H9 (cell line): Measurements from ENCODE around the gene ARPC5L. TPM values are rescaled to one million over a fixed set of nuclear protein-coding genes. Genes with fewer than 3 reads are reported as not detected.

ENCODE experiments used
- DNase-seq: peaks from one replicate; pipeline ENCODE4 v3.0.0-alpha.2; 2017
- H2AFZ ChIP-seq: one replicate; pipeline ENCODE4 v1.6.1; 2013; ENCODE audit warnings: mild to moderate bottlenecking, low read length, control low read depth, moderate library complexity
- H2AK5ac ChIP-seq: 2 replicates; pipeline ENCODE4 v1.6.1; 2013; ENCODE audit warnings: low read length, control low read depth, mixed read lengths; ENCODE audit not compliant: insufficient read length
- H2BK120ac ChIP-seq: one replicate; pipeline ENCODE4 v1.6.1; 2013; ENCODE audit warnings: low read depth, mild to moderate bottlenecking, low read length, control low read depth, inconsistent platforms; ENCODE audit not compliant: poor library complexity, severe bottlenecking
- H2BK12ac ChIP-seq: 2 replicates; pipeline ENCODE4 v1.6.1; 2013; ENCODE audit warnings: low read length, control low read depth, mixed read lengths, low read depth; ENCODE audit not compliant: insufficient read length
- H2BK15ac ChIP-seq: 2 replicates; pipeline ENCODE4 v1.6.1; 2013; ENCODE audit warnings: low read depth, low read length, control low read depth
- H2BK20ac ChIP-seq: one replicate; pipeline ENCODE4 v1.6.1; 2013; ENCODE audit warnings: low read depth, mild to moderate bottlenecking, low read length, control low read depth, inconsistent platforms; ENCODE audit not compliant: poor library complexity, severe bottlenecking
- H2BK5ac ChIP-seq: 2 replicates; pipeline ENCODE4 v1.6.1; 2013; ENCODE audit warnings: low read length, control low read depth, mixed read lengths; ENCODE audit not compliant: insufficient read length
- H3K14ac ChIP-seq: 2 replicates; pipeline ENCODE4 v1.6.1; 2013; ENCODE audit warnings: low read length, control low read depth; ENCODE audit not compliant: insufficient read depth
- H3K18ac ChIP-seq: 2 replicates; pipeline ENCODE4 v1.6.1; 2013; ENCODE audit warnings: low read depth, mild to moderate bottlenecking, mixed read lengths, low read length, control low read depth; ENCODE audit not compliant: insufficient read length
- H3K23ac ChIP-seq: 2 replicates; pipeline ENCODE4 v1.6.1; 2013; ENCODE audit warnings: low read length, control low read depth, mixed read lengths, low read depth; ENCODE audit not compliant: insufficient read length
- H3K23me2 ChIP-seq: 2 replicates; pipeline ENCODE4 v1.6.1; 2013; ENCODE audit warnings: low read depth, mild to moderate bottlenecking, mixed read lengths, low read length, control low read depth; ENCODE audit not compliant: insufficient read length, poor library complexity, severe bottlenecking
- H3K27ac ChIP-seq: 2 replicates; pipeline ENCODE4 v1.5.1; 2013; ENCODE audit warnings: low read length, control low read depth, mixed read lengths, low read depth; ENCODE audit not compliant: insufficient read length
- H3K27me3 ChIP-seq: 2 replicates; pipeline ENCODE4 v1.6.1; 2013; ENCODE audit warnings: low read length, control low read depth, inconsistent platforms; ENCODE audit not compliant: insufficient read depth
- H3K4ac ChIP-seq: 2 replicates; pipeline ENCODE4 v1.6.1; 2013; ENCODE audit warnings: low read depth, mild to moderate bottlenecking, control low read depth, inconsistent platforms, low read length, moderate library complexity
- H3K4me1 ChIP-seq: 2 replicates; pipeline ENCODE4 v1.6.1; 2013; ENCODE audit warnings: low read length, control low read depth, inconsistent platforms; ENCODE audit not compliant: insufficient read depth
- H3K4me2 ChIP-seq: 2 replicates; pipeline ENCODE4 v1.6.1; 2013; ENCODE audit warnings: low read length, control low read depth, mixed read lengths; ENCODE audit not compliant: insufficient read length, insufficient read depth
- H3K56ac ChIP-seq: 2 replicates; pipeline ENCODE4 v1.6.1; 2013; ENCODE audit warnings: low read depth, mild to moderate bottlenecking, mixed read lengths, low read length, control low read depth; ENCODE audit not compliant: insufficient read length
- H3K79me1 ChIP-seq: 2 replicates; pipeline ENCODE4 v1.6.1; 2013; ENCODE audit warnings: low read depth, mild to moderate bottlenecking, moderate library complexity, low read length, control low read depth, inconsistent platforms; ENCODE audit not compliant: insufficient read depth, poor library complexity, severe bottlenecking
- H3K79me2 ChIP-seq: 2 replicates; pipeline ENCODE4 v1.6.1; 2013; ENCODE audit warnings: low read length, control low read depth, inconsistent platforms; ENCODE audit not compliant: insufficient read depth
- H3K9ac ChIP-seq: 2 replicates; pipeline ENCODE4 v1.6.1; 2013; ENCODE audit warnings: low read length, control low read depth, mixed read lengths; ENCODE audit not compliant: insufficient read length; ENCODE audit errors: extremely low read depth
- H3K9me3 ChIP-seq: one replicate; pipeline ENCODE4 v1.6.1; 2013; ENCODE audit warnings: low read depth, low read length, inconsistent platforms; ENCODE audit not compliant: control insufficient read depth
- H3T11ph ChIP-seq: one replicate; pipeline ENCODE4 v1.6.1; 2013; ENCODE audit warnings: mild to moderate bottlenecking, low read length, control low read depth, inconsistent platforms
- H4K20me1 ChIP-seq: one replicate; pipeline ENCODE4 v1.6.1; 2013; ENCODE audit not compliant: control insufficient read depth, insufficient read length, insufficient read depth
- H4K5ac ChIP-seq: 2 replicates; pipeline ENCODE4 v1.6.1; 2013; ENCODE audit warnings: low read depth, mild to moderate bottlenecking, mixed read lengths, low read length, control low read depth; ENCODE audit not compliant: insufficient read length
- H4K8ac ChIP-seq: replicated peaks from 2 replicates; pipeline ENCODE4 v1.6.1; 2013; ENCODE audit warnings: low read length, control low read depth, mixed read lengths, low read depth; ENCODE audit not compliant: insufficient read length
- H4K91ac ChIP-seq: 2 replicates; pipeline ENCODE4 v1.6.1; 2013; ENCODE audit warnings: low read depth, mild to moderate bottlenecking, moderate library complexity, mixed read lengths, low read length, control low read depth; ENCODE audit not compliant: insufficient read length
- H3K27ac Mint-ChIP-seq, 3 experiments: 2 replicates in 2 of 3; 3 replicates in 1 of 3; pipeline ENCODE4 v1.8.0; 2020 to 2021; ENCODE audit warnings: mixed read lengths in 3 of 3, mild to moderate bottlenecking in 1 of 3, moderate library complexity in 1 of 3
- H3K27me3 Mint-ChIP-seq: 2 replicates; pipeline ENCODE4 v1.8.0; 2021; ENCODE audit warnings: low read depth, mild to moderate bottlenecking, moderate library complexity, mixed read lengths
- H3K36me3 Mint-ChIP-seq, 3 experiments: 2 replicates in 2 of 3; 3 replicates in 1 of 3; pipeline ENCODE4 v1.8.0; 2020 to 2021; ENCODE audit warnings: low read depth in 3 of 3, mixed read lengths in 3 of 3; ENCODE audit not compliant: insufficient read depth in 1 of 3
- H3K4me1 Mint-ChIP-seq, 2 experiments: 2 replicates each; pipeline ENCODE4 v1.8.0; 2020; ENCODE audit warnings: mixed read lengths in 2 of 2
- H3K4me3 Mint-ChIP-seq, 2 experiments: 2 replicates in 1 of 2; 3 replicates in 1 of 2; pipeline ENCODE4 v1.8.0; 2020 to 2021; ENCODE audit warnings: mild to moderate bottlenecking in 2 of 2, mixed read lengths in 2 of 2, moderate library complexity in 1 of 2
- H3K9me3 Mint-ChIP-seq, 2 experiments: 2 replicates in 1 of 2; 3 replicates in 1 of 2; pipeline ENCODE4 v1.8.0; 2020; ENCODE audit warnings: mild to moderate bottlenecking in 2 of 2, mixed read lengths in 2 of 2, moderate library complexity in 1 of 2
- WGBS: extraction: QIAGEN DNeasy Blood & Tissue Kit; methylation state at CpG from one replicate; pipeline ENCODE4 v1.1.7; 2013; ENCODE audit warnings: missing lambda C conversion rate, low lambda C conversion rate, mixed read lengths; ENCODE audit not compliant: insufficient read length; ENCODE audit errors: extremely low coverage; 5-methylcytosine and 5-hydroxymethylcytosine counted together
- total RNA-seq: library from RNA; stranded (reverse); gene quantifications from 2 replicates; pipeline ENCODE4 v1.2.1, GENCODE V29; 2021
- TF ChIP-seq, protein P1 (sequence below): fragments of 200-600 bp; sonication (generic); conservative IDR thresholded peaks from 3 replicates; pipeline ENCODE4 v1.8.0; 2021; ENCODE audit warnings: antibody characterized with exemption, mild to moderate bottlenecking

Gene ARPC5L
- total RNA-seq, 1 experiment from 2014 or later: 67.7 TPM

DNA sequence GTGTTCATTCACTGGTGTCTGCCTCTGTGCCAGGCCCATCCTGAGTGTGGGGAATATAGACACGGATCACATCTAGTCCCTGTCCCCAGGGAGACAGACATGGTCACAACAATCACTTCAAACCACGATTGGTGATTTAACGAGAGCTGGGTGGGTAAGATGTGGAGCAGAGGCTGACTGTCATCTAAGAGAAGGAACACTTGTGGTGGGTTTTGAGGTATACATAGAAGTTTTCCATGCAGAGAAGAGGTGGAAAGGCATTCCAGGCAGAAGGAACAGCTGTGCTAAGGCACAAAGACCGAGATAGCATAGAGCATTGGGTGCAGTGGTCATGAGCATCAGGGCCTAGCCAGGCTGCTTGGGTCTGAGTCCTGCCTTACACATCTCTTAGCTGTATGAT is 31.3 kb upstream of the ARPC5L start:
- Histone ChIP-seq H2BK120ac (no peak overlapping the region), H3K27ac (no peak overlapping the region), H3K18ac (no peak overlapping the region), H3K56ac (no peak overlapping the region), H3T11ph (no peak overlapping the region), H4K5ac (no peak overlapping the region), H2BK15ac (no peak overlapping the region), H3K9ac (no peak overlapping the region), H4K20me1 (no peaks in the 10 kb centered on the region), H3K4me1 (no peaks in the 10 kb centered on the region; the same call in 1 of the 2 replicates), H2BK5ac (no peak overlapping the region), H3K27me3 (no peaks in the 10 kb centered on the region), H2BK12ac (no peak overlapping the region), H3K9me3 (no peaks in the 10 kb centered on the region), H3K79me1 (no peaks in the 10 kb centered on the region), H2AFZ (no peak overlapping the region), H4K91ac (no peak overlapping the region), H3K23me2 (no peaks in the 10 kb centered on the region), H2BK20ac (no peak overlapping the region), H4K8ac (no peak overlapping the region), H3K4me2 (no peak overlapping the region), H3K4ac (no peak overlapping the region), H3K23ac (no peak overlapping the region), H3K79me2 (no peaks in the 10 kb centered on the region), H2AK5ac (no peak overlapping the region), H3K14ac (no peak overlapping the region)
- peaks cover 0 to 4% (median 1%) of the 10 kb centered on the region in 3 experiments; a peak in 2 of 7 replicates for H3K36me3 Mint-ChIP-seq
- peaks cover 9 to 18% of the 10 kb centered on the region in 2 experiments for H3K4me1 Mint-ChIP-seq
- H3K9me3 Mint-ChIP-seq: peaks cover 3 to 9% of the 10 kb centered on the region in 2 experiments; a peak in 2 of 5 replicates
- H3K27ac Mint-ChIP-seq: no peak overlapping the region; a peak in 1 of 7 replicates
- peaks cover 4% of the 10 kb centered on the region; the same call in 1 of the 2 replicates for H3K27me3 Mint-ChIP-seq
- no CpG with 5 or more reads among the region's 4 CpGs for WGBS
- no peak for DNase-seq
- TF ChIP-seq, protein P1, sequence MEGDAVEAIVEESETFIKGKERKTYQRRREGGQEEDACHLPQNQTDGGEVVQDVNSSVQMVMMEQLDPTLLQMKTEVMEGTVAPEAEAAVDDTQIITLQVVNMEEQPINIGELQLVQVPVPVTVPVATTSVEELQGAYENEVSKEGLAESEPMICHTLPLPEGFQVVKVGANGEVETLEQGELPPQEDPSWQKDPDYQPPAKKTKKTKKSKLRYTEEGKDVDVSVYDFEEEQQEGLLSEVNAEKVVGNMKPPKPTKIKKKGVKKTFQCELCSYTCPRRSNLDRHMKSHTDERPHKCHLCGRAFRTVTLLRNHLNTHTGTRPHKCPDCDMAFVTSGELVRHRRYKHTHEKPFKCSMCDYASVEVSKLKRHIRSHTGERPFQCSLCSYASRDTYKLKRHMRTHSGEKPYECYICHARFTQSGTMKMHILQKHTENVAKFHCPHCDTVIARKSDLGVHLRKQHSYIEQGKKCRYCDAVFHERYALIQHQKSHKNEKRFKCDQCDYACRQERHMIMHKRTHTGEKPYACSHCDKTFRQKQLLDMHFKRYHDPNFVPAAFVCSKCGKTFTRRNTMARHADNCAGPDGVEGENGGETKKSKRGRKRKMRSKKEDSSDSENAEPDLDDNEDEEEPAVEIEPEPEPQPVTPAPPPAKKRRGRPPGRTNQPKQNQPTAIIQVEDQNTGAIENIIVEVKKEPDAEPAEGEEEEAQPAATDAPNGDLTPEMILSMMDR: no peak
- H3K4me3 Mint-ChIP-seq: no peak overlapping the region
